GM12892 (cell line): ENCODE results near the gene CCKAR.

ENCODE experiments used
- DNase-seq: peaks from one replicate; pipeline ENCODE4 v3.0.0; 2011; ENCODE audit not compliant: insufficient read length
- FAIRE-seq: peaks from 2 replicates; lab custom pipeline; 2011; peaks lifted over from hg19 to GRCh38; lab: Jason Lieb, UNC
- POLR2A ChIP-seq: IDR thresholded peaks from 2 replicates; pipeline ENCODE4 v1.6.1; 2011; ENCODE audit warnings: low read depth, low read length, control low read depth
- POLR2AphosphoS5 ChIP-seq: IDR thresholded peaks from 2 replicates; pipeline ENCODE4 v1.6.1; 2011; ENCODE audit warnings: low read depth, low read length, control low read depth
- TAF1 ChIP-seq: IDR thresholded peaks from 2 replicates; pipeline ENCODE4 v1.6.1; 2011; ENCODE audit warnings: low read depth, mild to moderate bottlenecking, control low read depth, low read length, borderline replicate concordance

Gene CCKAR

GRCh38 chr4:26485684-26486083 is 4.6 kb downstream of the CCKAR start:
- FAIRE-seq, result no peak
- TF ChIP-seq POLR2AphosphoS5 (no peak), POLR2A (no peak), TAF1 (no peak)
- DNase-seq, result no peak

- no peak for DNase-seq
- no peak for FAIRE-seq
- TF ChIP-seq POLR2A (no peak), POLR2AphosphoS5 (no peak), TAF1 (no peak)
Observed at GRCh38 chr4:26484516-26484915, 5.8 kb downstream of the CCKAR start.

- FAIRE-seq, result no peak
- TF ChIP-seq POLR2AphosphoS5 (no peak), TAF1 (no peak), POLR2A (no peak)
- DNase-seq, result no peak
Observed at GRCh38 chr4:26484032-26484515, 6.2 kb downstream of the CCKAR start.

- TF ChIP-seq TAF1, result no peak
- TF ChIP-seq POLR2AphosphoS5, result no peak
- no peak for TF ChIP-seq POLR2A
- no peak for FAIRE-seq
Observed at GRCh38 chr4:26482508-26483462, 7.5 kb downstream of the CCKAR start.

GRCh38 chr4:26478330-26478729 is 12.0 kb downstream of the CCKAR start:
- TF ChIP-seq POLR2A (no peak), POLR2AphosphoS5 (no peak), TAF1 (no peak)
- DNase-seq (no peak), FAIRE-seq (no peak)

More at GRCh38 chr4:26482508-26483462, 7.5 kb downstream of the CCKAR start:
- no peak for DNase-seq

GRCh38 chr4:26476545-26476944 is 13.7 kb downstream of the CCKAR start:
- FAIRE-seq, result no peak
- DNase-seq, result no peak
- TF ChIP-seq POLR2AphosphoS5 (no peak), POLR2A (no peak), TAF1 (no peak)

- DNase-seq (no peak), FAIRE-seq (no peak)
- TF ChIP-seq POLR2A, result no peak
- TF ChIP-seq POLR2AphosphoS5, result no peak
- no peak for TF ChIP-seq TAF1
Observed at GRCh38 chr4:26475716-26476115, 14.6 kb downstream of the CCKAR start.

GRCh38 chr4:26474551-26474950 is 15.7 kb downstream of the CCKAR start:
- TF ChIP-seq POLR2AphosphoS5, result no peak
- no peak for TF ChIP-seq TAF1
- no peak for TF ChIP-seq POLR2A
- DNase-seq (no peak), FAIRE-seq (no peak)

- TF ChIP-seq POLR2A (no peak), TAF1 (no peak), POLR2AphosphoS5 (no peak)
- DNase-seq (no peak), FAIRE-seq (no peak)
Observed at GRCh38 chr4:26473893-26474292, 16.4 kb downstream of the CCKAR start.

GRCh38 chr4:26471890-26472289 is 18.4 kb downstream of the CCKAR start:
- FAIRE-seq, result no peak
- DNase-seq, result no peak
- TF ChIP-seq TAF1 (no peak), POLR2AphosphoS5 (no peak), POLR2A (no peak)

GRCh38 chr4:26468977-26469376 is 21.3 kb downstream of the CCKAR start:
- no peak for FAIRE-seq

More at GRCh38 chr4:26468977-26469376, 21.3 kb downstream of the CCKAR start:
- no peak for DNase-seq
- TF ChIP-seq POLR2A, result no peak
- no peak for TF ChIP-seq POLR2AphosphoS5
- TF ChIP-seq TAF1, result no peak
